HG03159 (cell line): ENCODE data around the gene HS3ST3A1.

Experiments
- ATAC-seq: cut with Tn5 transposase; IDR thresholded peaks from one replicate; pipeline ENCODE4 v1.9.1; 2021; ENCODE audit warnings: mild to moderate bottlenecking, moderate library complexity; ENCODE audit not compliant: unreplicated experiment

The HS3ST3A1 gene

DNA sequence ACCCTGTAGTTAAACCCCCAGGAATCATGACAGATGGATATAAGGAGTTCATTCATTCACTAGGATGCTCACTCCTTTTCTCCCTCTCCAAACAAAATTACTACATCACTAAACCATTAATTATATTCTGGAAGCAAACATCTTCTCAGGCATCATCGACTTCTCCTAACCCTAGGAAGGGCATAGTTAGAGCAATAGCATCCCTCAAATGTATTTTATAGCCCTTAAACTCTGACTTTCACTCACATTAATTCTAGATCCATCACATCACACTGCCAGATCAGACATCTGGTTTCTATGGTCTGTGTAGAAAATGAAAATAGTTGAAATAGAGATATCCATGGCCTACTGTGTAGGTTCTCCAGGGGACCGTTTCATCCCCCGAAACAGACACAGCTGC lies 143.9 kb downstream of the HS3ST3A1 start:
- no peak for ATAC-seq
